Retinal pigment epithelial cell (primary cell): ENCODE data around the gene CHIC1.
"Not testable (repeated sequence)": the region's sequence is repeated elsewhere in the genome, so short reads cannot be mapped to it uniquely, and the experiment has no call there.

ENCODE experiments used
- DNase-seq: peaks from one replicate; pipeline ENCODE4 v3.0.0-alpha.2; 2010; ENCODE audit warnings: low read depth
- H3K4me3 ChIP-seq: 2 replicates; pipeline ENCODE4 v1.5.1; 2011; ENCODE audit warnings: mild to moderate bottlenecking, low read length, control low read depth, moderate library complexity
- CTCF ChIP-seq: conservative IDR thresholded peaks from 2 replicates; pipeline ENCODE4 v1.5.1; 2011; ENCODE audit warnings: low read depth, low read length, control low read depth, inconsistent platforms

Gene CHIC1

GRCh38 chrX:73562984-73563737 lies at the start of gene CHIC1:
TSS of gene CHIC1 (plus strand) at chrX:73563197. CDS start at chrX:73563285, 88 bp downstream.
- peak; percentile 17 for DNase-seq
- no peak for TF ChIP-seq CTCF
- peak within 1 kb of the TSS; percentile 73 for H3K4me3 ChIP-seq

- not testable (repeated sequence) for H3K4me3 ChIP-seq, DNase-seq
Observed at GRCh38 chrX:73522823-73523222, 40.2 kb upstream of the CHIC1 start.

- H3K4me3 ChIP-seq, result no peak overlapping the region
- no peak for DNase-seq
- no peak for TF ChIP-seq CTCF
Observed at GRCh38 chrX:73524906-73525305, 38.1 kb upstream of the CHIC1 start.

GRCh38 chrX:73525928-73526690 lies 36.9 kb upstream of the CHIC1 start:
- H3K4me3 ChIP-seq, result no peak overlapping the region
- no peak for TF ChIP-seq CTCF
- DNase-seq, result no peak

- not testable (repeated sequence) for H3K4me3 ChIP-seq, DNase-seq
Observed at GRCh38 chrX:73531655-73532054, 31.3 kb upstream of the CHIC1 start.

GRCh38 chrX:73556159-73556558 lies 6.8 kb upstream of the CHIC1 start:
- no peak for TF ChIP-seq CTCF
- H3K4me3 ChIP-seq, result no peak overlapping the region
- DNase-seq, result no peak

GRCh38 chrX:73561801-73562200 lies 1.2 kb upstream of the CHIC1 start:
- no peak overlapping the region for H3K4me3 ChIP-seq
- DNase-seq, result no peak
- no peak for TF ChIP-seq CTCF

GRCh38 chrX:73562458-73562857 lies 539 bp upstream of the CHIC1 start:
- TF ChIP-seq CTCF, result no peak
- no peak for DNase-seq
- H3K4me3 ChIP-seq, result peak overlapping the region; percentile 73
